ENCODE measurements around the gene PACC1. TPM values are rescaled to one million over a fixed set of nuclear protein-coding genes. Genes with fewer than 3 reads are reported as not detected.

PACC1 gene
- total RNA-seq, 1 donor, result 11.2 TPM

DNA sequence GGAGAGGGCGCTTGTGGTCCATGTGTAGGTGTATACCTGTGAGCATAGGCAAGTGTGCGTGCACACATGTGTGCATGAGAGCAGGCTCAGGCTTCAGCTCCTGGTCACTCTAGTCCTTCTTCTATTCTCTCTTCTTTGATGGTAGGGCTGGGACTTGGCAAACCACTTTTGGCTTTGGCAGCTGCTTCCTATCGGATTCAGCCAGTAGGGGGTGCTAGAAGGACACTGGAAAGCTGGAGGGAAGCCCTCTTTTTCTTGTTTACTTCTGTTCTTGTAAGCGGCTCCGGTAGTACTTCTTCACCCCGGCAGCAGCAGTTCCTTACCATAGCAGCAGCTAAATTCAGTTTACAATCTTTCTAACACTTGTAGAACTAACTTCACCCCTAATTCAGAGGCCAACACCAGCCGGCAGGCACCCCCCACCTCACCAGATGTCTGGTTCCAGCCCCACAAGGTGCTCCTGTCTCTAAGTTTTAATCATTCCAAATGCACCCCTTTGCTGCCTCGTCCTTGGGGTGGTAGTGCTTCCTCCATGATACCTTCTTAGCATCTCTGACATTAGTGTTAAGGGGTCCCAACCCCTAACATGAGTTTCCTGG lies 43.2 kb upstream of the PACC1 start:
- H3K4me3 ChIP-seq (ENCODE audit: low read depth, low read length), result no peak overlapping the region
- peak; percentile 41 for DNase-seq (ENCODE audit: low read depth)
- TF ChIP-seq, protein P1, sequence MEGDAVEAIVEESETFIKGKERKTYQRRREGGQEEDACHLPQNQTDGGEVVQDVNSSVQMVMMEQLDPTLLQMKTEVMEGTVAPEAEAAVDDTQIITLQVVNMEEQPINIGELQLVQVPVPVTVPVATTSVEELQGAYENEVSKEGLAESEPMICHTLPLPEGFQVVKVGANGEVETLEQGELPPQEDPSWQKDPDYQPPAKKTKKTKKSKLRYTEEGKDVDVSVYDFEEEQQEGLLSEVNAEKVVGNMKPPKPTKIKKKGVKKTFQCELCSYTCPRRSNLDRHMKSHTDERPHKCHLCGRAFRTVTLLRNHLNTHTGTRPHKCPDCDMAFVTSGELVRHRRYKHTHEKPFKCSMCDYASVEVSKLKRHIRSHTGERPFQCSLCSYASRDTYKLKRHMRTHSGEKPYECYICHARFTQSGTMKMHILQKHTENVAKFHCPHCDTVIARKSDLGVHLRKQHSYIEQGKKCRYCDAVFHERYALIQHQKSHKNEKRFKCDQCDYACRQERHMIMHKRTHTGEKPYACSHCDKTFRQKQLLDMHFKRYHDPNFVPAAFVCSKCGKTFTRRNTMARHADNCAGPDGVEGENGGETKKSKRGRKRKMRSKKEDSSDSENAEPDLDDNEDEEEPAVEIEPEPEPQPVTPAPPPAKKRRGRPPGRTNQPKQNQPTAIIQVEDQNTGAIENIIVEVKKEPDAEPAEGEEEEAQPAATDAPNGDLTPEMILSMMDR (IDR thresholded peaks at IDR 0.05; ENCODE audit: insufficient read depth, low read depth, low read length), result peak; percentile 56

DNA sequence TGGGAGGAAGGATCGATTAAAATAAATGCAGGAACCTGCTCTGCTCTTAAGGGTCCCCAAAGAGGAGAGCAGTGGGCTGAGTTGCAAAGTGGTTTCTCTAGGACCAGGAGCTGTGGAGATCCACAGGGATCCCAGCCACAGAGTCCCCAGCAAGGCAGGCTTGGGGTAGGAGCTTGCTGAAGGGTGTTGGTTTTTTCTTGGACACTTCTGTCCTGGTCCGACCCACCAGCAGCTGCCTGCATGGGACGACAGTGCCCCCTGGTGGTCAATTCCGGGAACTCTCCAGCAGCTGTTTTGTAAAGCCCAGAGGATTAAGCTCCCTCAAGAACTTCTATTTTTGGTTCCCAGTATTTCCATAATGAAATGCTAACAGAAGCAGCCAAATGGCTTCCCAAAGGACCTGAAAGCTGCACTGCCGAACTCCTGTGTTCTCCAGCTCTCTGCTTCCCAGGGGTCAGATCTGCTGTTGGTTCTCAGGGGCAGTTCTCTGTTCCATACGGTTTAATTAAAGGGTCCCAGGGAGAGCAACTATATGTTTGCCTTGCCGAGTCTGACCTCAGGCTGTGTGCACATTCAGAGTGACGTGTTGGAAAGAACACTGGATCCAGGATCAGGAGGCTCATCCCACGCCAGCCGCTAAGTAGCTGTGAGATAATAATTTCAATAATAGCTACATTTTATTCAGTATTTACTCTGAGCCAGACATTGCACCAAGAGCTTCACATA lies 41.3 kb upstream of the PACC1 start:
- peak overlapping the region; percentile 43 for H3K4me3 ChIP-seq (ENCODE audit: low read depth, low read length)
- TF ChIP-seq, protein P1 (IDR thresholded peaks at IDR 0.05; ENCODE audit: insufficient read depth, low read depth, low read length), result peak; percentile 98
- DNase-seq (ENCODE audit: low read depth), result peak; percentile 88

GRCh38 chr1:212455401-212455800 lies 40.7 kb upstream of the PACC1 start:
- TF ChIP-seq, protein P1 (IDR thresholded peaks at IDR 0.05; ENCODE audit: insufficient read depth, low read depth, low read length), result no peak
- DNase-seq (ENCODE audit: low read depth), result no peak
- H3K4me3 ChIP-seq (ENCODE audit: low read depth, low read length), result no peak overlapping the region

DNA sequence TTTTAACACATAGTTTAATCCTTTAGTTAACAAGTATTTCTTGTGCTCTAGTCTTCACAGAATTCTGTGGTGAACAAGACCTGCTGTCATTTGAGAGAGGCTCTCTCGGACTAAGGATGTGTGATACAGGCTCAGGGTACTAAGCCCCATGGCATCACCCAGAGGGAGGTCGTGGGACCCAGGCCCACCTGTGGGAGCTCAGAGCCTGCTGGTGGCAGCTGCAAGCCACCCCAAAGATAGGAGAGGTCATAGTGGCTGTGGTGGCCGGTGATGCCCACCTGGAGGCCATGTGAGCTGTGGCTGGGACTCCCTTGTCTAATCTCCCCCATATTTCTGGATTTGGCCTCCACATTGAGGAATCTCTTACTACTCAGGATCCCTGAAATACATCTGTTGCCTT lies 40.1 kb upstream of the PACC1 start:
- no peak for DNase-seq (ENCODE audit: low read depth)
- no peak overlapping the region for H3K4me3 ChIP-seq (ENCODE audit: low read depth, low read length)
- TF ChIP-seq, protein P1 (IDR thresholded peaks at IDR 0.05; ENCODE audit: insufficient read depth, low read depth, low read length), result no peak

DNA sequence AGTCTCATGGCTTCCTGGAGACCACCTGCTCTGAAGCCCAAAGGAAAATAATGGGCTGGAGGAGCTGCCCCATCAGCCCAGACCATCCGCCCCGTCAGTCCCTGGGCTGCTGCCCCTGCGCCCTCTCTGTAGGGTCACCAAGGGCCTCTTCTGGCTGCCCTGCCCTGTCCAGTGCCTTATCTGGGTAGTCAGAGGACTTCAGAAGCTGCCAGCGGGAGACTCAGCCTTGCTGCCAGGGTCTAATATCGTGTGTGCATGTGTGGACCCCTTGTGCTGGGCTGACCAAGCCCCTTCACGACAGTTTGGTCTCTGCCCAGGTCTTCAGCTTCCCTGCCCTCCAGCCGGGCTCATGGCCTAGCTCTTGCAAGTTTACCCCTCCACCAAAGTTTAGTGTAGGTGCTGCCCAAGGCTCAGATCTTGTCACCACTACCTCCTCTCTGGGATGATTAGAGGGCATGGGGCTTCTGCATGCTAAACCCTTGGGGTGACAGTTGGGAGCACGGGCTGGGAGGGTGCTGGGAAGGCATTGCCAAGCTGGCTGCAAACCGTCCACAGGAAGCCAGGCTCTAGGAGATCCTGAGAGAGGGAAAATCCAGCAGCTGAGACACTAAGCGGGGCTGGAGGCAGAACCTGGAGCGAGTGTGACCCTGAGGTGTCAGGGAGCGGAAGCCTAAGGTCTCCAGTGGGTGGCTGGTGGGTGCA lies 38.6 kb upstream of the PACC1 start:
- DNase-seq (ENCODE audit: low read depth), result no peak
- TF ChIP-seq, protein P1 (IDR thresholded peaks at IDR 0.05; ENCODE audit: insufficient read depth, low read depth, low read length), result no peak
- no peak overlapping the region for H3K4me3 ChIP-seq (ENCODE audit: low read depth, low read length)

GRCh38 chr1:212452323-212453155 lies 37.9 kb upstream of the PACC1 start:
- TF ChIP-seq, protein P1 (IDR thresholded peaks at IDR 0.05; ENCODE audit: insufficient read depth, low read depth, low read length), result no peak
- H3K4me3 ChIP-seq (ENCODE audit: low read depth, low read length), result no peak overlapping the region
- peak; percentile 36 for DNase-seq (ENCODE audit: low read depth)
